GM18909 (cell line): ENCODE data around the gene VEGFA.

Experiments
- ATAC-seq: cut with Tn5 transposase; IDR thresholded peaks from one replicate; pipeline ENCODE4 v1.9.1; 2021; ENCODE audit warnings: mild to moderate bottlenecking; ENCODE audit not compliant: unreplicated experiment, poor library complexity

VEGFA gene

DNA sequence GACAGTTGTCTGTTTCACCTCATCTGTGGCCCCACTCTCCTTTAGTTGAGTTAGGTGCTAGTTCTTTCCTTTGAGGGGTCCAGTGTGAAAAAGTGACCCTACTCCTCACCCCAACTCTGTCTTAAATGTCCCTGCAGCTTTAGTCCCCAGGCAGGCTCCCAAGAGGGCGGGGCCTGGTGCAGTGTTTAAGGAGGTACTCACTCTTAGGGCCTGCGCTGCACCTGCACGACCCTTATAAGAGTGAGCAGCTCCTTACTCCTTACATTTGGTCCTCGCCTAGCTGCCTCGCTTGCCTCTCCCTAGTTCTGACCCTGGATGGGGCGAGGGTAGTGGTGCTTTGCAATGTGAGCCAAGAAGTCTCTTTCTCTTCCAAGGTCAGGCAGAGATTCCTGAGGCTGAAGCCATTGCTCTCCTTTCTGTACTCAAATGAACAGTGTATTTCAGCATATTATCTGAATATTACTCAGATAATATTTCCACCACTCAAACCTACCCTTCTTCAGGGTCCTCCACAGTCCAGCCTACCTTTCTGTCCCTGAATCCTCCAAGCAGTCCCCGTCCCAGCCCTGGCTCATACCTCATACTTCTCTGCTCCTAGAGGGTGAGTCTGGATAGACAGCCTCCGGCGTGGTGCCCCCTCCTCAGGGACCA lies 11.9 kb upstream of the VEGFA start:
- ATAC-seq = no peak

DNA sequence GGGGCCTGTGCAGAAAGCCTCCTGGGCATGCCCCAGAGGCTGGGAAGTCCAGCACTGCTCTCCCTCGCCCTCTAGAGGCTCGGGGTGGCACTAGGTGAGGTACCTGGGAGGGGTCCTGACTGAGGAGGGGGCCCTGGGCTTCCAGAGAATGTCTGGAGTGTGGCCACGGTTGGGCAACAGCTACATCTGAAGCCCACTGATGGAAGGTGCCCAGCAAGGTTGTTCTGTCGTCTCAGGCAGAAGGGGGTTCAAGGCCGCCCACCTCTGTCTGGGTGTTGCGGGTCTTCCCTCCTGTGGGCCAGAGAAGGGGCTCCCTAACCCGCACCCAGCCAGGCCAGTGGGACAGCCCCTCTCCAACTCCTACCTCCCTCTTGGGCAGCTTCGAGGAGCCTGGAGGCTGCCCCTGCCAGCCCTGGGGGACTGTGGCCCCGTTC lies 11.4 kb upstream of the VEGFA start:
- no peak for ATAC-seq

DNA sequence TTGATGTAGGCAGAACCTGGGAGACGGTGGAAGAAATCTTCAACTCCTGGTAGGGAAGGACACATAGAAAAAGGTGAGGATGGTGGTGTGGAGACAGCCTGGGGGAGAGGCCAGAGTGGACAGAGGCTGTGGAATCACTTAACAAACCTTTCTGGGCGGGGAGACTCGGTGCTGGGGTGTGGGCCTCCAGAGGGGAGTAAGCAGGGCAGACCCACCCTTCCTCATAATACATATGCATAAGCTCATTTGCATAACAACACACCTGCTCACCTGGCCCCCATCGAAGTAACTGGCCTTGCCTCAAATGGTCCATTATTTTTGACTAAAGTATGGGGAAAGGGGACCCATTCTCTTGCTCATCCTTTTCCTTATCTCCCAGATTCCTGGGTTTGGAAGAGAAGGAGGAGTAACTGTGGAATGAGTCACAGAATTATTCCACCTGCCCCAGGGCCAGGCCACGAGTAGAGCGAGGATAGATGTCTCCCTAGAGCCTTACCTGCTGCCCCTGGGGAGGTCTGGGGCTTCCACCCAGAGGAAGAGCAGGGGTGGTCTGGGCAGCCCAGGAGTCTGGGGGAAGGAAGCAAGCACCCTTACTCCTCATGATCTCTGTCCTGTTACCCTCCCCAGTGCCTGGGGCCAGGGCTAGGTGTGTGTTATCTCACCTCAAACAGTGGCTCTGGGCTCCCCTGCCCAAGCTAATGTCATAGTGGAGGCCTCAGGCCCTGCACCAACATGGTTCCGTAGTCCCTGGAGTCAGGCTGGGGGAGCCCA lies 10.7 kb upstream of the VEGFA start:
- no peak for ATAC-seq

DNA sequence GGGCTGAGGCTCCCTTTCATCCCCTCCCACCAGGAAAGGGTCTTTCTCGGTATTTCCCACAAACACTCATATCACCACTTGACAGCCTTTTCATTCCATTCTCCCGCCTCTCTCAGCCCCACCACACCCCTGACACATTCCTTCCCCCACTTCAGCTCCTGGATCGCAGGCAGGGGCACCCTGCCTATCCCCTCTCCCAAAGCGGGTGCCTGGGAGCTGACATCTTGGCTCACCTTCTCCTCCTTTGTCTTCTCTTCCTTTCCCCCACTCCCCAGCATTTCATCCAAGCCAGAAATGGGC lies 10.2 kb upstream of the VEGFA start:
- no peak for ATAC-seq

DNA sequence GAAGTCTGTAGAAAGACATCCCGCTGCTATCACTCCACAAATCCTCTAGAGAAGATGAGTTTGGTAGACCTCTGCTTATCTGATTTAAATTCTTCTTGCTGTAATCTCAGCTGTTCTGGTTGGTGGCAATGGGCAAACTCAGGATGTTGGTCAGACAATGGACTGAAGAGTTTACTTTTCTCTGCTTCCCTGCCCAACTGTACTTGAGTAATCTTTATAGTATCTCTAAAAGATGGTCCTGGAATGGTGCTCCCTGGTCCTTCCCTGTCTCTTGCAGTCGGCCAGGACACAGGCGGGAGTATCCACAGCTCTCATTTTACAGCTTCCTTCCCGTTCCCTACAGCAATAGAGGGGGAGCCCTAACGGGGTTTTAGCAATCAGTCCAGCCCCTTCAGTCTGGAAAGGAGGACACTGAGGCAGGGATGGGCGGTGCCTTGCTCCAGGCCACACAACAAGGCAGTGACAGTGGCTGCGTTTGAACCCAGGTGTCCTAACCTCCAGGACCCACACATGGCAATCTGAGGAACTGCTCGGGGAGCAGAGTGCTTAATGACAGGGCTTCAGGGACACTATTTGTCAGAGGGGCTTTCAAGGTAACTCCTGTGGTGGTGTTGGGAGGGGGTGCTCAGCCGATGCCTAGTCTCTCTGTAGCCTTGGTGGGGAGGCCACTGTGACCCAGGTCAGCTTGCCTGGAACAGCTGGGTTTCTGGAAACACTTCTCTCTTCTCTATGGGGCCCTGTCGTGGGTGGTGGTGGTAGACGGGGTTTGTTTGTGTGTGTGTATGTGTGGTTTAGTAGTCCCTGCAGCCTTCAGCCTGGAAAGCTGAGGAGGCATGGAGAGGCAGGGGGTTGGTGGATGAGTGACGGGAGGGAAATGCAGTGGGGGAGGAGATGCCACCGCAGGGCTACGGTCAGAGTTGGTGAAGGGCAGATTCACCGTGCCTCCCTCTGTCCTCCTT lies 9.5 kb upstream of the VEGFA start:
- ATAC-seq = no peak

DNA sequence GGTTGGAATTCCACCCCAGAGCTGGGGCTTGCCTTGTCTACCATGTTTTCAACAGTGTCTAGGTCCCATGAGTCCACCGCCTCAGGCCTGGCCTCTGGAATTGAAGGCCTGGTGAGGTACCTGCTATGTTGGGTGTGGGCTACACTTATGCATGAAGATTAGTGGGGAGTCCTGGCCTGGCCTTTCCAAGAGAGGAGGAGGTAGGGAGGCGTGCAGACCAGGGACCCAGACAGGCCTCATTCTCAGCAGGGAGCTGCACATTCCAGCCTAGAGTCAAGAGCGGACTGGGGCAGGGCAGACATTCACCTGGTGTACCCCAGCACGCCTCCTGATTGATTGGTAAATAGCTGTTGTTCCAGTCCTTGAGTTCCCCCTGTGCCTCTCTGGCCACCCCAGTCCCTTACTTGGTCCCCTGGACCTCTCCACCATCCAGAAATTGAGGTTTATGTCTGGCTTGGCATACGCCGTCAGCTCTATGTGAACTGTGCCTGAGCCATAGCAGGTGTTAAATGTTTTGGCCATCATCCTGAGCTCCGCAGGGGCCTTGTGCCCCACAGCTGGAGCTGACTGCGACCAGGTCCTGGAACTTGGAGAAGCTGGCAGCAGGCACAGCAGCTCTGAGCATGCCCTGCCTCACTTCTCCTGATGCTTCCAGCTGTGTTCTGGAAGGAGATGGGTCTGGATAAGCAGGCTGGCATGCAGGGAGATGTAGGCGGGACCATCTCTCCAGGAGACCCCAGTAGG lies 8.2 kb upstream of the VEGFA start:
- no peak for ATAC-seq

DNA sequence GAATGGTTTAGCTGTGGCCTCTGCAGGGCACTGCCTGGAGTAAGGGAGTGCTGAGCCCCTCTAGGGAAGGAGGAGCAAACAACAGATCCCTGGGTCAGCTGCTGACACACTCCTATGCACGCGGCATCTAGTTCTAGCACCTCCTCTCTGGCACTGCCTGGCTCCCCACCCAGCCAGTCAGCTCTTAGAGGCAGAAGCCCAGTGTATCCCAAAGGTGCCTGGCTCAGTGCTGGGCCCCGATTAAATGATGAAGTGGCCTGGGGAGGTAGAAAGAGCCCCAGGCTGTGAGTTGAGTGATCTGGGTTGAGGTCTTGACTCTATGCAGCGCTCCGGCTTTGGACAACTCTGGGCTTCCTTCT lies 7.6 kb upstream of the VEGFA start:
- no peak for ATAC-seq

DNA sequence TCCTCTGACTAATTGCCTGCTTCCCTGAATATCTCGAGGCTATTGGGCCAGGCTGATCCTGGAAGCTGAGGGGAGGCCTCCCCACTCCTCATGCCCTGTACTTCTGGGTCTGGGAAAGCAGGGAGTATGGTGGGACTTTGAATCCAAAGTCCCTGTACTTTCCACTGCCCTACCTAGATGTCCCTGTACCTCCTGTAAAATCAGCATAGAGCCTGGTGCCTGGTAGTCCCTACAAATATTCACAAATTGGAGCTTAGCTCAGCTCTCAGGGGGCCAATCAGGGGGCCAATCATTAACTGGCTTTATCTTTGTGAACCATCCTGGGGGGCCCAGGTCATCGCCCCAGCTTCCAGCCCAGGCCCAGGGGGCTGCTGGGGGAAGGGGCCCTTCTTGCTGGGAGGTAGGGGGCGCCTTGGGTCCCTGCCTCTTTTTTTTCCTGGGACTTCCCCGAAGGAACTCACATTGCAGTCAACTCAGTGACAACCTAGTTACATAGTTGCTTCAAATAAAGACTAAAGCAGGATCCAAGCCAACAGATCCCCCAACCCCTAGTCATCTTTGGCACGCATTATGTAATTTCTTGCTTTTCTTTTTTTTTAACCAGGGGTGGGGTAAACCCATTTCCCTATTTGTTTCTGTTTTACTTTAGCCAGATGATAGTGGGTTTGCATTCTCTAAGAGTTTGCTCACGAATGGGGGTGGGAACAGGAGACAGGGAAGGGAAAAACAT lies 6.9 kb upstream of the VEGFA start:
- ATAC-seq = no peak

DNA sequence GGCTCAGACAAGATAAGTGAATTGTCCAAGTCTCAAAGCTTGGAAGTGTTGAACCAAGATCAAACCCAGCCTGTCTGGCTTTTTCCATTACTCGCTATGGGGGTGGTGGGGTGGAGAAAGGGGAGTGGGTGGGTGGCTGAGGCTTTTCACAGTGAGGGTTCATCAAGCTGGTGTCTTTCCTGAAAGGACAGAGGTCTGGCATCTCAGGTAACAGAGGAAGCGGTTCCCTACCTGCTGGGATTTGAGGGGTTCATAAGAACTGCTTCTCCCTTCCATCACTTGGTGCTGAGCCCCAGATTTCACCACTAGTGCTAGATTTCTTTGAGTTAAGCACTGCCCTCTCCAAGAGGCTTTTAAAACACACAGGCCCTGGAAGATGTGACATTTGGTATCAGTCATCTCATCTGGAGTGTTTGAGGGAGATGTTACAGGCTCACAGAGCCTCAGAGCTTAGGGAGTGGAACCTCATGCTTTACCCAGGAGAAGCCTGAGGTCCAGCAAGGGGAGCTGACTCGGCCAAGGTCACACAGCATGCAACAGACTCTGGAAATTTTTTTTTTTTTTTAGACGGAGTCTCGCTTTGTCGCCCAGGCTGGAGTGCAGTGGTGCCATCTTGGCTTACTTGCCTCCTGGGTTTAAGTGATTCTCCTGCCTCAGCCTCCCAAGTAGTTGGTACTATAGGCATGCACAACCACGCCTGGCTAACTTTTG lies 6.0 kb upstream of the VEGFA start:
- ATAC-seq = no peak

DNA sequence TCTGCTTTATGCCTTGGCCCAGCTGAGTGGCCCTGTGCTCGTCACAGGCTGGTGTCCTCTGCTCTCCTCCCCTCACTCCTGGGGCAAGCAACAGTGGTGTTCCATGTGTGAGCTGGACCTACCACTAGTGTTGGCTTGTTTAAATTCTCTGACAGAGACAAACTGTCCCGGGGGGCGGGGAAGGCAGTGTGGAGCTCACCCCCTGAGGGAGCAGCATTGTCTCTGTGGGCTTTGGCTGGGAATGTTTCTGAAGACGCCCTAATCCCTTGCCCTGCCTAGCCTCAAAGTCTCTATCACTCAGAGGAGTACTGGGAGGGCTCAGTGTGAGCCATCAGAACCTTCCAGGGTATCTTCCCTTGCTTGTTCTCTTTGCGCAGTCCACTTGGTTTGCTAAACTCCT lies 5.2 kb upstream of the VEGFA start:
- no peak for ATAC-seq

DNA sequence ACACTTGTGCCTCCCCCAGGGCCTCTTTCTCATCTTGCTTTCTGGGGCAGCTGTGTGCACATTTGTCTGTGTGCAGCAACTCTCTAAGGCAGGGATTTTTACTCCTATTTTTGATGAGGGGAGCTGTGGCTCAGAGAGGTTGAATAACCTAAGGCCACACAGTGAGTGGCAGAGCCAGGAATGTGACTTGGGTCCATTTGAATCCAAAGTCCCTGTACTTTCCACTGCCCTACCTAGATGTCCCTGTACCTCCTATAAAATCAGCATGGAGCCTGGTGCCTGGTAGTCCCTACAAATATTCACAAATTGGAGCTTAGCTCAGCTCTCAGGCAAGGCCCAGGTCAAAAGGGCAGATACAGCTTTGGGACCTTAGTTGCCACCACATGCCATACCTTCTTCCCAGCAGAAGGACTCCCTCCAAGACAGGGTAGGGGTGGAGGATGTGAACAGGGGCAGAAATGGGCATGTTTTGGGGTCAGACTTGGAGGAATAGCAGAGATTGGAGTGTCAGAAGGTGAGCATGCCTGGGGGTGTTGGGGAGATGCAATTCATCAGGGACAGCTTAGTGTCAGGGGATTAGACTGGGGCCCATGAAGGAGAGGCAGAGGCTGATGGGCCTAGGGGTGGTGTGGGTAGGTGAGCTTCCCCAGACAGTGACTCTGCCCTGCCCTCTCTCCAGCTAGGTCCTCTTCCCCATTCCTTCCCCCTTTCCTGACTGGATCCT lies 4.1 kb upstream of the VEGFA start:
- ATAC-seq = no peak

DNA sequence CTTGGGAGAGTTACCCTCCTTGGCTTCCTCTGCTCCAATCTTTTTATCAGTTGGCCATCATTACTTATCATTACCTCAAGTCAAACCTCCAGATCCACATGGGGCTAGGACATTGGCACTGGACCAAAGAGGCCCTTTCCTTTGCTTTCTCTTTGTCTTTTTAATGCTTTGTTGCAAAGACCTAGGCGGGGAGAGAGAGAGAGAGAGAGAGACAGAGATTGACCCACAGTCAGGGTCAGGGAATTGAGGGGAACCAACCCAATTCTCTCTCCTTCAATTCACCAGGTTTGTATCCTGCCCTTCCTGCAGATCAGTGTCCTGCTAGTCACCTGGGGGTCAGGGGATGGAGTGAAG lies 3.5 kb upstream of the VEGFA start:
- ATAC-seq = no peak

DNA sequence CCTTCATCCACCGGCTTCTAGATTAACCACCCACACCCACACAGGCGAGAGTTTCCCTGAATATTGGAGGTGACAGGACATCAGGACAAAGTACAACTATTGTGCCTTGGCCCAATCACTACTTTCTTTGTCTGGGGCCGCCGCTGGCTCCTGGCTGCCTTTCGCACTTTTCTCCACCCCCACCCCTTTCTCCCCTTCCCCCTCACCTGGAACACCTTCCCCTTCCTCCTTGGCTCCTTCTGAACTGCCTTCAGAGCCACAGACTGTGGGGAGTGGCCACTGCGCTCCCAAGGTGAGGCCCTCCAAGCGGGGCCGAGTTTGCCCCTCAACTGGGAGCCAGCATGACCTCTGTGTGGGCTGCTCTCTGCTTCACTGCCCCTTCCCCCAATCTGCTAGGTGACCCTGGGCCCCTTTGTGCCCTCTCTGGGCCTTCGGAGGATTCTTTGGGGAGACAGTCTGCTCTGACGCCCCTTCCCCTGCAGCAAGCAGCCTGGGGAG lies 3.0 kb upstream of the VEGFA start:
- ATAC-seq = no peak

DNA sequence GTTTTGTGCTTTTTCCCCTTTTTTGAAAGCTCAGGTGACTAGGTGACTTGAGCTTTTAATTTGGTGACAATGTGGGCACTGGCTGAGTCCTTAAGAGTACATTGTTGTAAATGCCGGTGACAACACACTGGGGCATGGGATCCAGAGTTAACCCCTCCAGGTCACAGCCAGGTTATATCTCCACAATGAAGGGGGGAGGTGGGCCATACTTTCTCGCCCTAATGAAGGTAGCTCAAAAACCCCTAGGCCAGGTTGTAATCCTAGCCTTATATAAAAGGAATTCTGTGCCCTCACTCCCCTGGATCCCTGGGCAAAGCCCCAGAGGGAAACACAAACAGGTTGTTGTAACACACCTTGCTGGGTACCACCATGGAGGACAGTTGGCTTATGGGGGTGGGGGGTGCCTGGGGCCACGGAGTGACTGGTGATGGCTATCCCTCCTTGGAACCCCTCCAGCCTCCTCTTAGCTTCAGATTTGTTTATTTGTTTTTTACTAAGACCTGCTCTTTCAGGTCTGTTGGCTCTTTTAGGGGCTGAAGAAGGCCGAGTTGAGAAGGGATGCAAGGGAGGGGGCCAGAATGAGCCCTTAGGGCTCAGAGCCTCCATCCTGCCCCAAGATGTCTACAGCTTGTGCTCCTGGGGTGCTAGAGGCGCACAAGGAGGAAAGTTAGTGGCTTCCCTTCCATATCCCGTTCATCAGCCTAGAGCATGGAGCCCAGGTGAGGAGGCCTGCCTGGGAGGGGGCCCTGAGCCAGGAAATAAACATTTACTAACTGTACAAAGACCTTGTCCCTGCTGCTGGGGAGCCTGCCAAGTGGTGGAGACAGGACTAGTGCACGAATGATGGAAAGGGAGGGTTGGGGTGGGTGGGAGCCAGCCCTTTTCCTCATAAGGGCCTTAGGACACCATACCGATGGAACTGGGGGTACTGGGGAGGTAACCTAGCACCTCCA lies 2.2 kb upstream of the VEGFA start:
- ATAC-seq = no peak

DNA sequence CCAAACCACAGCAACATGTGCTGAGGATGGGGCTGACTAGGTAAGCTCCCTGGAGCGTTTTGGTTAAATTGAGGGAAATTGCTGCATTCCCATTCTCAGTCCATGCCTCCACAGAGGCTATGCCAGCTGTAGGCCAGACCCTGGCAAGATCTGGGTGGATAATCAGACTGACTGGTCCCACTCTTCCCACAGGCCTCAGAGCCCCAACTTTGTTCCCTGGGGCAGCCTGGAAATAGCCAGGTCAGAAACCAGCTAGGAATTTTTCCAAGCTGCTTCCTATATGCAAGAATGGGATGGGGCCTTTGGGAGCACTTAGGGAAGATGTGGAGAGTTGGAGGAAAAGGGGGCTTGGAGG lies 1.5 kb upstream of the VEGFA start:
- ATAC-seq = no peak

DNA sequence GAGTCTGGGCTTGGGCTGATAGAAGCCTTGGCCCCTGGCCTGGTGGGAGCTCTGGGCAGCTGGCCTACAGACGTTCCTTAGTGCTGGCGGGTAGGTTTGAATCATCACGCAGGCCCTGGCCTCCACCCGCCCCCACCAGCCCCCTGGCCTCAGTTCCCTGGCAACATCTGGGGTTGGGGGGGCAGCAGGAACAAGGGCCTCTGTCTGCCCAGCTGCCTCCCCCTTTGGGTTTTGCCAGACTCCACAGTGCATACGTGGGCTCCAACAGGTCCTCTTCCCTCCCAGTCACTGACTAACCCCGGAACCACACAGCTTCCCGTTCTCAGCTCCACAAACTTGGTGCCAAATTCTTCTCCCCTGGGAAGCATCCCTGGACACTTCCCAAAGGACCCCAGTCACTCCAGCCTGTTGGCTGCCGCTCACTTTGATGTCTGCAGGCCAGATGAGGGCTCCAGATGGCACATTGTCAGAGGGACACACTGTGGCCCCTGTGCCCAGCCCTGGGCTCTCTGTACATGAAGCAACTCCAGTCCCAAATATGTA lies 957 bp upstream of the VEGFA start:
- ATAC-seq = no peak
